ENCODE measurements around the gene PPP3CA. TPM values are rescaled to one million over a fixed set of nuclear protein-coding genes. Genes with fewer than 3 reads are reported as not detected.
"Not testable (repeated sequence)": the region's sequence is repeated elsewhere in the genome, so short reads cannot be mapped to it uniquely, and the experiment has no call there.

PPP3CA gene
- total RNA-seq, 1 donor from 2014 or later: 52.2 TPM

GRCh38 chr4:101103381-101104142, 243.8 kb downstream of the PPP3CA start:
- peak in 1 of 2 donors; percentile 72 for DNase-seq (ENCODE audit: low read depth in 2 of 2)

- peak; percentile 71 to 90 for DNase-seq (ENCODE audit: low read depth in 2 of 2)
Observed at GRCh38 chr4:101102114-101102742, 245.1 kb downstream of the PPP3CA start.

GRCh38 chr4:101101072-101101471, 246.3 kb downstream of the PPP3CA start:
- no peak for DNase-seq (ENCODE audit: low read depth in 2 of 2)

GRCh38 chr4:101098666-101099400, 248.5 kb downstream of the PPP3CA start:
- no peak for DNase-seq (ENCODE audit: low read depth in 2 of 2)

GRCh38 chr4:101092609-101093008, 254.7 kb downstream of the PPP3CA start:
- DNase-seq (ENCODE audit: low read depth in 2 of 2): not testable (repeated sequence)

- DNase-seq (ENCODE audit: low read depth in 2 of 2): peak in 1 of 2 donors; percentile 12
Observed at GRCh38 chr4:101089168-101089567, 258.2 kb downstream of the PPP3CA start.

GRCh38 chr4:101086801-101087586, 260.3 kb downstream of the PPP3CA start:
- DNase-seq (ENCODE audit: low read depth in 2 of 2): no peak

GRCh38 chr4:101083131-101083530, 264.2 kb downstream of the PPP3CA start:
- no peak for DNase-seq (ENCODE audit: low read depth in 2 of 2)

- DNase-seq (ENCODE audit: low read depth in 2 of 2): peak; percentile 10 to 33
Observed at GRCh38 chr4:101081695-101082369, 265.5 kb downstream of the PPP3CA start.

GRCh38 chr4:101081166-101081565, 266.2 kb downstream of the PPP3CA start:
- DNase-seq (ENCODE audit: low read depth in 2 of 2): no peak

- DNase-seq (ENCODE audit: low read depth in 2 of 2): no peak
Observed at GRCh38 chr4:101078950-101079349, 268.4 kb downstream of the PPP3CA start.

- DNase-seq (ENCODE audit: low read depth in 2 of 2): no peak
Observed at GRCh38 chr4:101076032-101076431, 271.3 kb downstream of the PPP3CA start.

- DNase-seq (ENCODE audit: low read depth in 2 of 2): no peak
Observed at GRCh38 chr4:101075536-101075935, 271.8 kb downstream of the PPP3CA start.

- no peak for DNase-seq (ENCODE audit: low read depth in 2 of 2)
Observed at GRCh38 chr4:101074326-101074725, 273.0 kb downstream of the PPP3CA start.

GRCh38 chr4:101071241-101071640, 276.1 kb downstream of the PPP3CA start:
- DNase-seq (ENCODE audit: low read depth in 2 of 2): no peak

- DNase-seq (ENCODE audit: low read depth in 2 of 2): no peak
Observed at GRCh38 chr4:101068115-101068514, 279.2 kb downstream of the PPP3CA start.

GRCh38 chr4:101067383-101067782, 279.9 kb downstream of the PPP3CA start:
- no peak for DNase-seq (ENCODE audit: low read depth in 2 of 2)

- no peak for DNase-seq (ENCODE audit: low read depth in 2 of 2)
Observed at GRCh38 chr4:101066626-101067170, 280.6 kb downstream of the PPP3CA start.

GRCh38 chr4:101065935-101066485, 281.3 kb downstream of the PPP3CA start:
- no peak for DNase-seq (ENCODE audit: low read depth in 2 of 2)

GRCh38 chr4:101065346-101065745, 282.0 kb downstream of the PPP3CA start:
- DNase-seq (ENCODE audit: low read depth in 2 of 2): no peak

Data from dermis microvascular lymphatic vessel endothelial cell (primary cell).